ENCODE data around the gene ADGRL2. TPM values are rescaled to one million over a fixed set of nuclear protein-coding genes. Genes with fewer than 3 reads are reported as not detected.

Gene ADGRL2
- total RNA-seq, 4 donors from 2014 or later, result 25.3 to 77.7 (median 27.2) TPM

GRCh38 chr1:81990241-81990640 is 189.5 kb downstream of the ADGRL2 start:
- 93% methylated on average over 7 of the region's 7 CpGs for WGBS, 2 donors
- no peak overlapping the region for H3K27ac ChIP-seq
- TF ChIP-seq EP300 (IDR thresholded peaks at IDR 0.05), result no peak
- TF ChIP-seq POLR2A (IDR thresholded peaks at IDR 0.05), result no peak
- no peak for TF ChIP-seq CTCF (IDR thresholded peaks at IDR 0.05)
- no peaks in the 10 kb centered on the region for H3K4me1 ChIP-seq
- H3K36me3 ChIP-seq, result peaks cover 0 to 16% (median 0%) of the 10 kb centered on the region in 3 donors
- no peak for DNase-seq (ENCODE audit: low spot score in 2 of 2)
- no peaks in the 10 kb centered on the region for H3K9me3 ChIP-seq
- no peaks in the 10 kb centered on the region for H3K27me3 ChIP-seq
- no peak overlapping the region for H3K4me3 ChIP-seq

- Histone ChIP-seq H3K4me3 (no peak overlapping the region), H3K27ac (peak overlapping the region in 1 of 4 donors; percentile 36)
- DNase-seq (ENCODE audit: low spot score in 2 of 2), result no peak
These were observed 197.4 kb downstream of the ADGRL2 start for GRCh38 chr1:81998165-81998564.

DNA sequence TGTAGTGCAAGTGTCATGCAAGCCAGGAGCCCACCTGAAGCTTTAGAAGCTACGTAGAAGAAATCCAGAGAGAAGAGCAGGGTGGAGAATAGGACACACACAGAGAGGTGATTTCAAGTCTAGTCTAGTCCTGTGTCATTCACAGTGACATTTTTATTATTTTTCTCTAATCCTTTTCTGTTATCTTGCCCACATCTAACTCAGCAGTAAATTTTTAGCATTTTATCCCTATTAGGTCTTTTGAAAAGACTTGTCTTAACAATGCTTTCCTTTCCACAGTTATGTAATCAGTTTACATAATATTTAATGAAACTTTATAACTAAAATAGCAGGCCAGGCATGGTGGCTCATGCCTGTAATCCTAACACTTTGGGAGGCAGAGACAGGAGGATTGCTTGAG is 198.6 kb downstream of the ADGRL2 start:
- no peaks in the 10 kb centered on the region for H3K27me3 ChIP-seq
- H3K27ac ChIP-seq, result no peak overlapping the region
- no peak overlapping the region for H3K4me3 ChIP-seq
- H3K4me1 ChIP-seq, result peaks cover 0 to 6% (median 0%) of the 10 kb centered on the region in 4 donors
- no peaks in the 10 kb centered on the region for H3K36me3 ChIP-seq
- 74 to 76% methylated on average over 1 of the region's 1 CpG for WGBS, 2 donors
- no peak for TF ChIP-seq EP300 (IDR thresholded peaks at IDR 0.05)
- DNase-seq (ENCODE audit: low spot score in 2 of 2), result no peak
- H3K9me3 ChIP-seq, result no peaks in the 10 kb centered on the region

More at GRCh38 chr1:81998165-81998564, 197.4 kb downstream of the ADGRL2 start:
- TF ChIP-seq CTCF (IDR thresholded peaks at IDR 0.05) (no peak), POLR2A (IDR thresholded peaks at IDR 0.05) (no peak), EP300 (IDR thresholded peaks at IDR 0.05) (no peak)
- 29 to 38% methylated on average over 4 of the region's 4 CpGs for WGBS, 2 donors
- H3K4me1 ChIP-seq, result peaks cover 0 to 6% (median 0%) of the 10 kb centered on the region in 4 donors
- no peaks in the 10 kb centered on the region for H3K36me3 ChIP-seq
- H3K27me3 ChIP-seq, result no peaks in the 10 kb centered on the region
- H3K9me3 ChIP-seq, result no peaks in the 10 kb centered on the region

GRCh38 chr1:82000221-82000620 is 199.5 kb downstream of the ADGRL2 start:
- DNase-seq (ENCODE audit: low spot score in 2 of 2), result no peak
- no peaks in the 10 kb centered on the region for H3K27me3 ChIP-seq
- 92 to 95% methylated on average over 2 of the region's 2 CpGs for WGBS, 2 donors
- no peak overlapping the region for H3K27ac ChIP-seq
- H3K36me3 ChIP-seq, result no peaks in the 10 kb centered on the region
- no peak overlapping the region for H3K4me3 ChIP-seq
- peaks cover 0 to 6% (median 0%) of the 10 kb centered on the region in 4 donors for H3K4me1 ChIP-seq
- TF ChIP-seq CTCF (IDR thresholded peaks at IDR 0.05), result no peak
- no peak for TF ChIP-seq POLR2A (IDR thresholded peaks at IDR 0.05)
- no peak for TF ChIP-seq EP300 (IDR thresholded peaks at IDR 0.05)
- H3K9me3 ChIP-seq, result no peaks in the 10 kb centered on the region

GRCh38 chr1:82001345-82001744 is 200.6 kb downstream of the ADGRL2 start:
- 93 to 94% methylated on average over 4 of the region's 4 CpGs for WGBS, 2 donors
- no peak overlapping the region for H3K4me3 ChIP-seq
- TF ChIP-seq POLR2A (IDR thresholded peaks at IDR 0.05), result no peak
- H3K36me3 ChIP-seq, result no peaks in the 10 kb centered on the region
- no peaks in the 10 kb centered on the region for H3K9me3 ChIP-seq
- no peak for DNase-seq (ENCODE audit: low spot score in 2 of 2)
- no peaks in the 10 kb centered on the region for H3K27me3 ChIP-seq
- peaks cover 0 to 6% (median 0%) of the 10 kb centered on the region in 4 donors for H3K4me1 ChIP-seq
- no peak overlapping the region for H3K27ac ChIP-seq

- TF ChIP-seq CTCF (IDR thresholded peaks at IDR 0.05) (no peak), EP300 (IDR thresholded peaks at IDR 0.05) (no peak), POLR2A (IDR thresholded peaks at IDR 0.05) (no peak)
These were observed 207.1 kb downstream of the ADGRL2 start for GRCh38 chr1:82007804-82008203.

More at GRCh38 chr1:82007804-82008203, 207.1 kb downstream of the ADGRL2 start:
- Histone ChIP-seq H3K27ac (no peak overlapping the region), H3K4me1 (no peaks in the 10 kb centered on the region), H3K9me3 (no peaks in the 10 kb centered on the region), H3K36me3 (no peaks in the 10 kb centered on the region), H3K27me3 (no peaks in the 10 kb centered on the region), H3K4me3 (no peak overlapping the region)
- no peak for DNase-seq (ENCODE audit: low spot score in 2 of 2)
